Stomach (tissue), 9 donors: ENCODE measurements around the gene PMEPA1. TPM values are rescaled to one million over a fixed set of nuclear protein-coding genes. Genes with fewer than 3 reads are reported as not detected.
A peak's percentile ranks its signal among the peaks of the same experiment; 100 is the strongest.

ENCODE experiments used
- DNase-seq, 2 donors: peaks; one replicate each; pipeline versions ENCODE4 v3.0.0 to v3.0.0-alpha.2; 2013 to 2019
- H3K27ac ChIP-seq, 5 donors: fragments of 200-600 bp in 4 of 5; sonication (generic) in 4 of 5; one replicate each; pipeline ENCODE4 v1.5.1; 2013 to 2019; ENCODE audit warnings: mild to moderate bottlenecking in 1 of 5, moderate library complexity in 1 of 5
- H3K27me3 ChIP-seq, 3 donors: fragments of 200-600 bp; sonication (generic); one replicate each; pipeline ENCODE4 v1.5.1; 2017 to 2019; ENCODE audit warnings: mixed run types in 1 of 3
- H3K36me3 ChIP-seq, 4 donors: fragments of 200-600 bp; sonication (generic); 1 replicate in 3 of 4; 2 replicates in 1 of 4; pipeline ENCODE4 v1.5.1; 2016 to 2019
- H3K4me1 ChIP-seq, 4 donors: fragments of 200-600 bp; sonication (generic); one replicate each; pipeline ENCODE4 v1.5.1; 2016 to 2019
- H3K4me3 ChIP-seq, 4 donors: fragments of 200-600 bp; sonication (generic) in 3 of 4; one replicate each; pipeline ENCODE4 v1.5.1; 2016 to 2019; ENCODE audit warnings: mild to moderate bottlenecking in 1 of 4
- H3K9me3 ChIP-seq, 4 donors: fragments of 200-600 bp; sonication (generic); one replicate each; pipeline ENCODE4 v1.5.1; 2016 to 2019
- EP300 ChIP-seq: sonication (generic); formaldehyde crosslinking; IDR thresholded peaks from one replicate; pipeline ENCODE4 v1.6.1; 2017; ENCODE audit warnings: antibody characterized with exemption
- POLR2A ChIP-seq, 4 donors: fragments of 450-650 bp; IDR thresholded peaks; one replicate each; pipeline ENCODE4 v1.6.1; 2016; ENCODE audit warnings: antibody characterized with exemption in 4 of 4, control low read depth in 2 of 4, mild to moderate bottlenecking in 1 of 4, moderate library complexity in 1 of 4
- POLR2AphosphoS5 ChIP-seq, 3 donors: sonication (generic); formaldehyde crosslinking; IDR thresholded peaks; one replicate each; pipeline ENCODE4 v1.6.1; 2016; ENCODE audit warnings: antibody characterized with exemption in 3 of 3
- whole genome bisulfite sequencing, 5 donors: extraction: QIAGEN DNeasy Blood & Tissue Kit in 3 of 5; methylation state at CpG; one replicate each; pipeline versions ENCODE4 v1.1.5 to v1.1.7; 2013 to 2018; 5-methylcytosine and 5-hydroxymethylcytosine counted together
- intact Hi-C: fragments of 100-400 bp; cut with DNase I; formaldehyde crosslinking; loops from one replicate; pipeline ENCODE4 v1.15.1; 2023; ENCODE audit warnings: low total_unique reads
- polyA plus RNA-seq, 3 donors: library from polyadenylated mRNA; stranded (reverse); fragments of 200-250 nt; gene quantifications; one replicate each; pipeline ENCODE4 v1.2.3, GENCODE V29; 2013
- total RNA-seq, 5 donors: library from RNA; depleted of rRNA; stranded (reverse); fragments of >200 nt; gene quantifications; one replicate each; pipeline versions ENCODE4 v1.1.0 to v1.2.3, GENCODE V29; 2014 to 2016
- TF ChIP-seq, protein P1 (sequence below), 7 experiments: fragments of 450-650 bp in 4 of 7; fragments of 200-600 bp in 3 of 7; sonication (generic) in 3 of 7; IDR thresholded peaks; one replicate each; pipeline ENCODE4 v1.5.1; 2016 to 2019; ENCODE audit warnings: antibody characterized with exemption in 7 of 7, control low read depth in 2 of 7, mild to moderate bottlenecking in 1 of 7
- donor health status: healthy with polysubstance abuse.
- donor health status: Bipolar disorder and iron deficiency.
- donor health status: healthy.

PMEPA1 gene
- total and polyA plus RNA-seq, 8 donors = 5.3 to 17.2 (median 8.0) TPM; not detected in 1

- intact Hi-C loops = no loop called here
- Histone ChIP-seq H3K9me3 (no peaks in the 10 kb centered on the region), H3K36me3 (peaks cover 18 to 57% (median 45%) of the 10 kb centered on the region in 4 donors), H3K4me1 (peaks cover 0 to 27% (median 18%) of the 10 kb centered on the region in 4 donors), H3K4me3 (no peak overlapping the region), H3K27ac (peak overlapping the region in 2 of 5 donors; percentile 33 to 38), H3K27me3 (no peaks in the 10 kb centered on the region)
- TF ChIP-seq EP300 (no peak), POLR2A (IDR thresholded peaks at IDR 0.05) (no peak), POLR2AphosphoS5 (IDR thresholded peaks at IDR 0.05) (no peak)
- TF ChIP-seq, protein P1, sequence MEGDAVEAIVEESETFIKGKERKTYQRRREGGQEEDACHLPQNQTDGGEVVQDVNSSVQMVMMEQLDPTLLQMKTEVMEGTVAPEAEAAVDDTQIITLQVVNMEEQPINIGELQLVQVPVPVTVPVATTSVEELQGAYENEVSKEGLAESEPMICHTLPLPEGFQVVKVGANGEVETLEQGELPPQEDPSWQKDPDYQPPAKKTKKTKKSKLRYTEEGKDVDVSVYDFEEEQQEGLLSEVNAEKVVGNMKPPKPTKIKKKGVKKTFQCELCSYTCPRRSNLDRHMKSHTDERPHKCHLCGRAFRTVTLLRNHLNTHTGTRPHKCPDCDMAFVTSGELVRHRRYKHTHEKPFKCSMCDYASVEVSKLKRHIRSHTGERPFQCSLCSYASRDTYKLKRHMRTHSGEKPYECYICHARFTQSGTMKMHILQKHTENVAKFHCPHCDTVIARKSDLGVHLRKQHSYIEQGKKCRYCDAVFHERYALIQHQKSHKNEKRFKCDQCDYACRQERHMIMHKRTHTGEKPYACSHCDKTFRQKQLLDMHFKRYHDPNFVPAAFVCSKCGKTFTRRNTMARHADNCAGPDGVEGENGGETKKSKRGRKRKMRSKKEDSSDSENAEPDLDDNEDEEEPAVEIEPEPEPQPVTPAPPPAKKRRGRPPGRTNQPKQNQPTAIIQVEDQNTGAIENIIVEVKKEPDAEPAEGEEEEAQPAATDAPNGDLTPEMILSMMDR (IDR thresholded peaks at IDR 0.05) = no peak
- WGBS, 5 donors = 89 to 94% (median 91%) methylated on average over 20 of the region's 20 CpGs
- peak; percentile 4 to 19 for DNase-seq
Measured at GRCh38 chr20:57656821-57657534, 52.8 kb downstream of the PMEPA1 start.

GRCh38 chr20:57656252-57656820, 53.5 kb downstream of the PMEPA1 start:
- H3K9me3 ChIP-seq = no peaks in the 10 kb centered on the region
- no peak overlapping the region for H3K27ac ChIP-seq
- H3K4me1 ChIP-seq = peaks cover 0 to 26% (median 17%) of the 10 kb centered on the region in 4 donors
- no peak overlapping the region for H3K4me3 ChIP-seq
- H3K27me3 ChIP-seq = no peaks in the 10 kb centered on the region
- TF ChIP-seq POLR2AphosphoS5 (IDR thresholded peaks at IDR 0.05) (no peak), POLR2A (IDR thresholded peaks at IDR 0.05) (no peak), EP300 (no peak)
- TF ChIP-seq, protein P1 (IDR thresholded peaks at IDR 0.05) = no peak
- intact Hi-C loops = no loop called here
- peaks cover 19 to 60% (median 49%) of the 10 kb centered on the region in 4 donors for H3K36me3 ChIP-seq
- DNase-seq = peak; percentile 2 to 17
- WGBS, 5 donors = 82 to 87% (median 87%) methylated on average over 6 to 15 of the region's 15 CpGs

DNA sequence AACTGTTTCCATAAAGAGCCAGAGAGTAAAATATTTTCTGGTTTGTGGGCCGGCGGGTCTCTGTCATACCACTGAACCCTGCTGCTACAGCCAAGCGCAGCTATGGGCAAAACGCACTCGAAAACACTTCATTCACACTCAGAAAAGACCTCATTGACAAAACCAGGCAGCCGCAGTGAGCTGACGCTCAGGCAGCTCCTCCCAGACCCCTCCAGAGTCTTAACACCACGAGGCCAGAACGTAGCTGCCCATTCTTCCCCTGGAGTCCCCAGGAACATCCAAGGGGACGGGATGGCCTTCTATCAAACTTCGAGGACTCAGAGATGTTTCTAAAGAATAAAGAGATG, 54.0 kb downstream of the PMEPA1 start:
- Histone ChIP-seq H3K9me3 (no peaks in the 10 kb centered on the region), H3K4me3 (no peak overlapping the region), H3K36me3 (peaks cover 19 to 64% (median 54%) of the 10 kb centered on the region in 4 donors), H3K27me3 (no peaks in the 10 kb centered on the region), H3K27ac (no peak overlapping the region), H3K4me1 (peaks cover 0 to 20% (median 14%) of the 10 kb centered on the region in 4 donors)
- intact Hi-C loops = no loop called here
- TF ChIP-seq POLR2AphosphoS5 (IDR thresholded peaks at IDR 0.05) (no peak), POLR2A (IDR thresholded peaks at IDR 0.05) (no peak), EP300 (no peak)
- TF ChIP-seq, protein P1 (IDR thresholded peaks at IDR 0.05) = no peak
- peak; percentile 1 to 20 for DNase-seq
- 79 to 92% (median 89%) methylated on average over 11 of the region's 11 CpGs for WGBS, 5 donors

DNA sequence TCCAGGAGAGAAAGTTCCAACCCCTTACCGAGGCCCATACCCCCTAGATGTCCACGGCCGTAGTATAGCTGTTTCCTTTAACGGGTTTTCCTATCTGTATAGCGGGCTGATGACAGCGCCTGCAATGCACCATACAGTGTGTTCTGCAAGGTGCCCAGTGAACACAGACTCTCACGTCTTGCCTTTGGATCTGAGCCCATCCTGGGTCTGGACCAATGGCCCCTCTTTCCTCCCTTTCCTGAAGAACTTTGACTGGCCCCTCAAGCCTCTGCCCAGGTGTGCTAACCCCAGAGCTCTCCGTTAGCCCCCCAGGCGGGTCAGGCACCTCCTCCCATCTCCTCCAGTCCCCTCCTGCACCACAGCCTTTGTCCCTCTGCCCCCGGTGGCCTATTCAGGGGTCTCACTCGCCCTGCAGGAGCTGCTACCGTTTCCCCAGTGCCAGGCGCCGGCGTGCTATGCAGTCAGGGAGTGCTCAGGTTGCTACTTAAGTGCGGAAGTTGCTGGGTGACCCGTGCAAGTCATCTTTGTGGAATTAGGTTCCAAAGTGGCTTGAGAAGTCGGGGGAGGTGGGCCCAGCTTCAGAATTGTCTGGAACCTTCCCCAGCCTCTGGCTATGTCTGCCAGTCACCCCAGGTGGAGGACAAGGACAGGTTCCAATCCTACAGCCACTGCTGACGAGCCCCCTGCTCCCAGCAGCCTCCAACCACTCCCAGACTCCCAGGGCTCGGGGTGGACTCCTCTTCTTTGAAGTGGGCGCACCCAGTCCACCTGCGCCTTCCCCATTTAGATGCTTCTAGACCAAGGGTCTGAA, 54.6 kb downstream of the PMEPA1 start:
- WGBS, 5 donors = 79 to 87% (median 83%) methylated on average over 22 of the region's 22 CpGs
- intact Hi-C loops = loop anchor here (5.0 kb wide), 1 partner anchor 522 kb away; no protein-coding TSS in a partner anchor
- H3K36me3 ChIP-seq = peaks cover 19 to 70% (median 59%) of the 10 kb centered on the region in 4 donors
- H3K4me3 ChIP-seq = no peak overlapping the region
- no peak for TF ChIP-seq EP300
- TF ChIP-seq, protein P1 (IDR thresholded peaks at IDR 0.05) = no peak
- no peak for TF ChIP-seq POLR2A (IDR thresholded peaks at IDR 0.05)
- no peak for TF ChIP-seq POLR2AphosphoS5 (IDR thresholded peaks at IDR 0.05)
- H3K4me1 ChIP-seq = peaks cover 0 to 20% (median 14%) of the 10 kb centered on the region in 4 donors
- H3K9me3 ChIP-seq = no peaks in the 10 kb centered on the region
- peak; percentile 11 to 15 for DNase-seq
- H3K27me3 ChIP-seq = no peaks in the 10 kb centered on the region
- no peak overlapping the region for H3K27ac ChIP-seq
